HFFc6 (cell line): ENCODE data around the gene ZNF396. TPM values are rescaled to one million over a fixed set of nuclear protein-coding genes. Genes with fewer than 3 reads are reported as not detected.

Experiments used
- DNase-seq: peaks from one replicate; pipeline ENCODE4 v3.0.0-alpha.2; 2018
- H3K27ac Mint-ChIP-seq: 2 replicates; pipeline ENCODE4 v1.8.0; 2020; ENCODE audit warnings: mild to moderate bottlenecking, mixed read lengths
- H3K27me3 Mint-ChIP-seq: 2 replicates; pipeline ENCODE4 v1.8.0; 2021; ENCODE audit warnings: mild to moderate bottlenecking, moderate library complexity, mixed read lengths; ENCODE audit not compliant: insufficient read depth
- H3K36me3 Mint-ChIP-seq: 2 replicates; pipeline ENCODE4 v1.8.0; 2021; ENCODE audit warnings: low read depth, mixed read lengths
- H3K4me1 Mint-ChIP-seq: 2 replicates; pipeline ENCODE4 v1.8.0; 2020; ENCODE audit warnings: low read depth, mixed read lengths
- H3K4me3 Mint-ChIP-seq: 2 replicates; pipeline ENCODE4 v1.8.0; 2020; ENCODE audit warnings: mild to moderate bottlenecking, moderate library complexity, mixed read lengths
- H3K9me3 Mint-ChIP-seq: 2 replicates; pipeline ENCODE4 v1.8.0; 2020; ENCODE audit warnings: mild to moderate bottlenecking, mixed read lengths
- CTCF ChIP-seq: fragments of 200-600 bp; sonication (generic); IDR thresholded peaks from 2 replicates; pipeline ENCODE4 v1.5.0; 2021; ENCODE audit warnings: antibody characterized with exemption, mild to moderate bottlenecking
- total RNA-seq, 6 experiments: library from RNA; stranded (reverse); fragmentation: NEBNext Ultra II Directional; extraction: Animal tissue kit (Norgen Biotek cat#: 25700); gene quantifications; 2 replicates in 1 of 6; 3 replicates in 5 of 6; pipeline ENCODE4 v1.2.3, GENCODE V29; 2021

Gene ZNF396
- total RNA-seq, 6 experiments from 2014 or later, result 0.26 to 0.66 (median 0.55) TPM

- peak; percentile 92 for TF ChIP-seq CTCF
- Mint-ChIP-seq H3K27me3 (peaks cover 14% of the 10 kb centered on the region), H3K36me3 (no peaks in the 10 kb centered on the region), H3K9me3 (peaks cover 5% of the 10 kb centered on the region), H3K4me1 (peaks cover 42% of the 10 kb centered on the region), H3K4me3 (no peak overlapping the region), H3K27ac (no peak overlapping the region)
- peak; percentile 59 for DNase-seq
Measured at GRCh38 chr18:35386600-35387100, 9.5 kb upstream of the ZNF396 start.

- H3K9me3 Mint-ChIP-seq, result peaks cover 9% of the 10 kb centered on the region
- DNase-seq, result no peak
- H3K4me1 Mint-ChIP-seq, result peaks cover 23% of the 10 kb centered on the region
- H3K4me3 Mint-ChIP-seq, result no peak overlapping the region
- no peak overlapping the region for H3K27ac Mint-ChIP-seq
- TF ChIP-seq CTCF, result no peak
- no peaks in the 10 kb centered on the region for H3K36me3 Mint-ChIP-seq
- peaks cover 27% of the 10 kb centered on the region for H3K27me3 Mint-ChIP-seq
Measured at GRCh38 chr18:35383136-35383535, 6.0 kb upstream of the ZNF396 start.

- no peak for DNase-seq
- H3K36me3 Mint-ChIP-seq, result no peaks in the 10 kb centered on the region
- no peak for TF ChIP-seq CTCF
- H3K4me1 Mint-ChIP-seq, result peaks cover 15% of the 10 kb centered on the region
- peaks cover 9% of the 10 kb centered on the region for H3K9me3 Mint-ChIP-seq
- H3K4me3 Mint-ChIP-seq, result no peak overlapping the region
- H3K27me3 Mint-ChIP-seq, result peaks cover 25% of the 10 kb centered on the region
- H3K27ac Mint-ChIP-seq, result no peak overlapping the region
Measured at GRCh38 chr18:35379421-35379820, 2.3 kb upstream of the ZNF396 start.

GRCh38 chr18:35378574-35378896 is 1.4 kb upstream of the ZNF396 start:
- peaks cover 9% of the 10 kb centered on the region for H3K9me3 Mint-ChIP-seq
- H3K27me3 Mint-ChIP-seq, result peaks cover 23% of the 10 kb centered on the region
- peaks cover 15% of the 10 kb centered on the region for H3K4me1 Mint-ChIP-seq
- no peak for TF ChIP-seq CTCF
- no peak overlapping the region; the same call in 1 of the 2 replicates for H3K4me3 Mint-ChIP-seq
- no peak overlapping the region for H3K27ac Mint-ChIP-seq
- H3K36me3 Mint-ChIP-seq, result no peaks in the 10 kb centered on the region
- no peak for DNase-seq

- TF ChIP-seq CTCF, result peak; percentile 26; the same call in 1 of the 2 replicates
- Mint-ChIP-seq H3K9me3 (peaks cover 9% of the 10 kb centered on the region), H3K4me1 (peaks cover 15% of the 10 kb centered on the region), H3K27ac (no peak overlapping the region), H3K27me3 (peaks cover 23% of the 10 kb centered on the region), H3K36me3 (no peaks in the 10 kb centered on the region), H3K4me3 (peak overlapping the region; percentile 68)
- peak; percentile 42 for DNase-seq
Measured at GRCh38 chr18:35377875-35378573, 887 bp upstream of the ZNF396 start.
